Spleen (tissue), 7 donors: ENCODE data around the gene DLG2.

Experiments used
- POLR2A ChIP-seq, 3 donors: fragments of 450-650 bp; IDR thresholded peaks; one replicate each; pipeline ENCODE4 v1.5.1; 2017; ENCODE audit warnings: antibody characterized with exemption in 3 of 3, mild to moderate bottlenecking in 1 of 3
- POLR2AphosphoS5 ChIP-seq, 3 donors: sonication (generic); formaldehyde crosslinking; IDR thresholded peaks; one replicate each; pipeline ENCODE4 v1.5.1; 2017; ENCODE audit warnings: antibody characterized with exemption in 3 of 3
- TF ChIP-seq, protein P1 (sequence below), 11 experiments: fragments of 200-600 bp in 7 of 11; fragments of 450-650 bp in 4 of 11; sonication (generic) in 4 of 11; IDR thresholded peaks in 8 of 11; conservative IDR thresholded peaks in 3 of 11; 1 replicate in 7 of 11; 2 replicates in 4 of 11; pipeline versions ENCODE4 v1.4.0 to v1.8.0; 2016 to 2021; ENCODE audit warnings: antibody characterized with exemption in 11 of 11, inconsistent platforms in 4 of 11, mild to moderate bottlenecking in 1 of 11
- donor health status: DM: no; HTN: no; CAD: no; lungs with moderate emphysema.
- donor health status: DM: no; HTN: no; CAD: no.
- donor health status: DM: no; HTN: no; CAD: no.

DNA sequence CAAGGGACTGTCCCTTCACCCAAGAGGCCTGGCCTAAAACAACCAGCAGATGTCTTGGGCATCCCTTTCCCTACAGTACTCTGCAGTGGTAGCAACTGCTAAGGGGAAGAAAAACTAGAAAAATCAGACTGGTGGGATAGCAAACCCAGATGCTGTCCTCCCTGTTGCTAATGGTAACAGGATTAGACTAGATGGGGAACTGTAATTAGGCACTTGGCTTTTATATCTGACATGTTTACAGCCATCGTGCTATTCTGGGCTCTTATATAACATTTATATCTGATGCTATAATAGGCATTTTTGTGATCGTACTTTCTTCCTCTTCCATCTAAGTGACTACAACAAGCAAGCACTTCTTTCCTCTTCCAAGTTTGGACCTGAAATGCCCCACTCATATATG, 316.7 kb downstream of the DLG2 start:
- TF ChIP-seq, protein P1, sequence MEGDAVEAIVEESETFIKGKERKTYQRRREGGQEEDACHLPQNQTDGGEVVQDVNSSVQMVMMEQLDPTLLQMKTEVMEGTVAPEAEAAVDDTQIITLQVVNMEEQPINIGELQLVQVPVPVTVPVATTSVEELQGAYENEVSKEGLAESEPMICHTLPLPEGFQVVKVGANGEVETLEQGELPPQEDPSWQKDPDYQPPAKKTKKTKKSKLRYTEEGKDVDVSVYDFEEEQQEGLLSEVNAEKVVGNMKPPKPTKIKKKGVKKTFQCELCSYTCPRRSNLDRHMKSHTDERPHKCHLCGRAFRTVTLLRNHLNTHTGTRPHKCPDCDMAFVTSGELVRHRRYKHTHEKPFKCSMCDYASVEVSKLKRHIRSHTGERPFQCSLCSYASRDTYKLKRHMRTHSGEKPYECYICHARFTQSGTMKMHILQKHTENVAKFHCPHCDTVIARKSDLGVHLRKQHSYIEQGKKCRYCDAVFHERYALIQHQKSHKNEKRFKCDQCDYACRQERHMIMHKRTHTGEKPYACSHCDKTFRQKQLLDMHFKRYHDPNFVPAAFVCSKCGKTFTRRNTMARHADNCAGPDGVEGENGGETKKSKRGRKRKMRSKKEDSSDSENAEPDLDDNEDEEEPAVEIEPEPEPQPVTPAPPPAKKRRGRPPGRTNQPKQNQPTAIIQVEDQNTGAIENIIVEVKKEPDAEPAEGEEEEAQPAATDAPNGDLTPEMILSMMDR (IDR thresholded peaks at IDR 0.05 in 8 of 11, conservative IDR thresholded peaks at IDR 0.05 in 3 of 11), result no peak
- TF ChIP-seq POLR2A (IDR thresholded peaks at IDR 0.05), result no peak
- no peak for TF ChIP-seq POLR2AphosphoS5 (IDR thresholded peaks at IDR 0.05)
